ENCODE results near the gene ALG5.

The ALG5 gene

DNA sequence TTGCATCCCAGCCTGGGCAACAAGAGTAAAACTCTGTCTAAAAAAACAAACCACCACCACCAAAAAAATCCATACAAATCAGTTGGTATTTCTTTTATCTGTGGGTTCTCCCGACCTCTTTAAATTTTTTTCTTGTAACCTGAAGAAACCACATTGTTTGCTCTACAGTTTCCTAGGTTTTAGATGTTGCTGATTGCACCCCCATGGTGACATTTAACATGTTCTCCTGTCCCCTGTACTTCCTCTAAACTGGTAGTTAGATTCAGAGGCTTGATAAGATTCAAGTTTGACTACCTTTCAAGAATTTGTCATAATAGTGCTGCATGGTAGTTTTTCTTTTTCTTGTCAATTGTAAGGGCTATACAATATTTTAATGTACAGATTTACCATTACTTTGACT lies 24.0 kb downstream of the ALG5 start:
- DNase-seq = no peak

DNA sequence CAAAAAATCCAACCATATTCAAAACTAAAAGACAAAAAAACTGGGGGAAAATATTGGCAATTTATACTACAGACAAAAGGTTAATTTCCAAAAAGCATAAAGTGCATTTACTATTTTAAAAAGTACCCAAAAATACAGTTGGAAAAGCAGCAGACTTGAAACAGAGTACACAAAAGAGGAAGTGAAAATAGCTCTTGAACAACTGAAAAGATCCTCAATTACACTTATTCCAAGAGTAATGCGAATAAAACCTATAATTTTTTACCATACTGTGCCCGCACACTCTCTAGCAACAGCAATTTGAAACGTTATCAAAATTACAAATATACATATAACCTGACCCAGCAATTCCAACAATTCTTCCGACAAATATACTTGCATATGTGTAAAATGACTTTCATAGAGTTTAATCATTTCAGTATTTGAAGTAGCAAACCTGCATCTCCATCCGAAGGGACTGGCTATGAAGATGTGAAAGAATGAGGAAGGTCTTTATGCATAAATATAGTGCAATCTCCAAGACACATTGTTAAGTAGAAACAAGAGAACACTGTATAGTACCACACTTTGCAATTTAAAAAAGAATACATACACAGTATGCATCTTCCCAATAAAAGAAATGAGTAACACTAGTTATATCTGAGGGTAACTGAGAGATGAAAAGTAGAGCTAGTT lies 25.4 kb downstream of the ALG5 start:
- DNase-seq = no peak

GRCh38 chr13:36973009-36973408 lies 26.1 kb downstream of the ALG5 start:
- no peak for DNase-seq

DNA sequence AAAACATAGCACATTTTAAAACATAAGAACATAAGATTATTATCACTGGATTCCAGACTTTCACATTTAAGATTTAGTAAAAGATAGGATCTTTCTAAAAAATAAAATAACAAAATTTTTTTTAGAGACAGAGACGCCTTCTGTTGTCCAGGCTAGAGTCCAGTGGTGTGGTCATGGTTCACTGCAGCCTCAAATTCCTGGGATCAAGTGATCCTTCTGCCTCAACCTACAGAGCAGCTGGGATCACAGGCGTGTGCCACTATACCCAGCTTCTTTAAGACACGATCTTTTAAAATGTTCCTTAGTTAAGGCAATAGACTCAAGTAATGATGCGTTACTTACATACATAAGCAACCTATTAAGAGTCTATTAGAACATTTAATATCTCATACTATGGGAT lies 32.7 kb downstream of the ALG5 start:
- DNase-seq = no peak

DNA sequence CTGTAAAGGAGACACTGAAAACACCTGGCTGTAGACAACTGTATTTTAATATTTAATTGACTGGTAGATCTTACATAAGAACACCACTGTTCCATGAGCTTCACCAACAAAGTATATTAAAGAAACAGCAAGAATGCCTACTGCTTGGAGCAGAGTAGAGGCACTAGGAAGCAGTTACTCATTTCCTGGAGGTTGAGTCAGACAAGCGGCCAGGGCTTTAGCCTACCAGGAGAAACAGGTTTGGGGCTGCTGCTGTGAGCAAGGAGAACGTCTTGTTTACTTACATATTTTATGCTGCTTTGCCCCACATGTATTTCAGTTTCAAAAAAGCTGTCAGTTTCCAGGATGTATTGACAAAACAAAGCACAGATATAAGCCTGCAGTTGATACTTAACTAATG lies 33.4 kb downstream of the ALG5 start:
- no peak for DNase-seq

GRCh38 chr13:36959456-36960116 lies 39.6 kb downstream of the ALG5 start:
- no peak for DNase-seq

DNA sequence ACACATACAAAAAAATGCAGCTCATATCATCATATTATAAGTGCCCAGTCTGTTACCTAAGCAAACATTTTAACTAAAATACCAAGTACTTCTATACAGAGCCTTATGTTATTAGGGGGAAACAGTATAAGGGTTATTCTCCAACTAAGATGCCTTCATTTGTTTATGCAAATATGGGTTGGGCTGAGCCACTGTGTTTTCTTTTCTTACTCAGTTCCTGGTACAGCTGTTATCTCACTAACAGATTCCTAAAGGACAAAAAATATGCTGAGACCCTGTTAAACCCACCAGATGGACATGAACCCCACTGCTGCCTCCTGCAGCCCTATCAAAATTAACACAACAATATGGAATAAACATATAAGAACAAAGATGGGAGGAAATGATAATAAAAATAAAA lies 44.6 kb downstream of the ALG5 start:
- no peak for DNase-seq

- no peak for DNase-seq
Measured at GRCh38 chr13:36950920-36951319, 48.2 kb downstream of the ALG5 start.

DNA sequence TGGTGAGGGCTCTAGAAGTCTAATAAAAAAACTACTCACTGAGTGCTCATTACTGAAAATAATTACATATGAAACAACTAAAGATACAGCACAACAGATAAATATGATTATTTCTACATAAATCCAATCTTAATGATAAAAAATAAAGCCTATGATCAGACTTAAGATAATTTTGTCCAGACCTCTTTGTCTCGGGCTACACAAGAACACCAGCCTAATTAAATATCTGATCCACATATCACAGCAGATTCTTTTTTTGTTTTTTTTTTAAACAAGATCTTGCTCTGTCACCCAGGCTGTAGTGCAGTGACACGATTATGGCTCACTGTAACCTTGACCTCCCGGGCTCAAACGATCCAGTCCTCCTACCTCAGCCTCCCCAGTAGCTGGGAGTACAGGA lies 48.8 kb downstream of the ALG5 start:
- DNase-seq = no peak

DNA sequence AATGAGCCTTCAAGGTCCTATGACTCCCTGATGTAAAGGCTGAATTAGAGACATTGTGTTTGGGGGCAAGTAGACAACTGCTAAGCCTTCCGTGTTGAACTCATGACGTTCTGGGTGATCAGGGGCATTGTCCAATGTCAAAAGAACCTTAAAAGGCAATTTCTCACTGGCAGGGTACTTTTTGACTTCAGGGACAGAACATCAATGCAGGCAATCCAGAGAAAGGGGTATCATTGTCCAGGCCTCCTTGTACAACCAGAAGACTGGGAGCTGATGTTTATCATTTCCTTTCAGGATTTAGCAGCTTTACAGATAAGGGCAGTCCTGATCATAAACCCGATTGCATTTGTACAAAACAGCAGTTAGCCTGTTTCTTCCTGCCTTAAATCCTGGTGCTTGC lies 54.1 kb downstream of the ALG5 start:
- DNase-seq = no peak

DNA sequence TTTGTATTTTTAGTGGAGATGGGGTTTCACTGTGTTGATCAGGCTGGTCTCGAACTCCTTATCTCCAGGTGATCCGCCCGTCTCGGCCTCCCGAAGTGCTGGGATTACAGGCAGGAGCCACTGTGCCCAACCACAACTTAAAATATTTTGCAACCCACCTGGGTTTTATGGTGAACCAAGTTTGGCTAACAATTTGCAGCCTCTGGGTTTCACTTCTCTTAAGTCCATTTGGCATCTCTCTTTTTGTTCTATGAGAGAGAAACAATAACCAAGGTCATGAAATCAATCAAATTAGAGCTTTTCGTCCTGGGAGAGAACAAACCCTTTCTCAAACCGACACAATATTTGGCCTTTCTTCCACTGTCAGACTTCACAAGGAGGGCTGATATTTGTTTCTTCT lies 73.5 kb downstream of the ALG5 start:
- no peak for DNase-seq

GRCh38 chr13:36924001-36924400 lies 75.1 kb downstream of the ALG5 start:
- DNase-seq = no peak

DNA sequence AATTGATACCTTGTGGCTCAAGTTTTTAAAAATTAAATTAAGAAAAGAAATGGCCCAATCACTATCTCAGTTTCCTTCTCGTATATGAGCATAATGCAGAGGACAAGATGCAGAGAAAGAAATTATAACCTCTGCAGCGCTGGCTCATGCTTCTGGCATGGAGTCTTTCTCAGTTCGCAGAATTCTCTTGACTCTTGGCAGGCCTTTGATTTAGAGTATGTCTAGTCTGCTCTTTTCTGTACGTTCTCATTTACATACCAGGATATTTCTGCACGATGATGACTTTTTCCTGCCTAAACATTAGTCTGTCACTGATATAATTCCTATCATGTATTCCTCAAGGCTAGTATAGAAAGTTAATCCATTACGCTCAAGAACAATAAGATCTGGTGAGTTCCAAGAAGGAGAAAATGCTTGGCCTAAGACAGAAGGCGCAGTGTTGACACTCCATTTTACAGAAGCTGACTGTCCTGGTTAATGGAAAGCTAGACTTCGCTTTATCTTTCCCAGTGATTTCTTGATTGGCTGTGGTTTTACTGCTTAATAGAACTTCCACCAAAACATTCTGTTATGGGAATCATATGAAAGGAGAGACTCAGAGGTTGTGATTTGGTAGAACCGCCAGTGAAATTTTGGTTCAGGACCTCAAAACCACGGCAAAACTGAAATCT lies 77.4 kb downstream of the ALG5 start:
- DNase-seq = no peak

GRCh38 chr13:36920616-36921185 lies 78.4 kb downstream of the ALG5 start:
- DNase-seq = no peak

GRCh38 chr13:36919833-36920615 lies 79.1 kb downstream of the ALG5 start, which contains the start of gene SMAD9:
TSS of gene SMAD9 (minus strand) at chr13:36920238. CDS start at chr13:36879689, 40,549 bp downstream.
- no peak for DNase-seq

GRCh38 chr13:36919171-36919832 lies 79.8 kb downstream of the ALG5 start:
- DNase-seq = no peak

- DNase-seq = no peak
Measured at GRCh38 chr13:36918246-36919131, 80.7 kb downstream of the ALG5 start.

DNA sequence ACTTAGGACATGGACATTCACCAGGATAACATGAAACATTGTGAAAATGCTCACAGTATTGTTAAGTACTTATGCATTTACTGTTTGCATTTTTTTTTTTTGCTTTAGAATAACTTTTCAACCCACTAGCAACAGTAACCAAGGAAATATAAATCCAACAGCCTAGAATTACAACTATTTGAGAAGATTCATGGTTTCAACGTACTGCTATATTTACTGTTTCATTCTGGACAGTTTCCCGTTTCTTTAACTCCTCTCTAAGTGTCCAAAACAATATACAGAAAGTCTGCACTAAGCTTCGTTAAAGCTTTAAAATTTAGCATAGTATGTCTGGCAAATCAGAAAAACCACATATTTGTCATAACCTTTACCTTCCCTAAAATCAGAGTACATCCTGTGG lies 81.8 kb downstream of the ALG5 start:
- DNase-seq = no peak

- no peak for DNase-seq
Measured at GRCh38 chr13:36915896-36916640, 83.1 kb downstream of the ALG5 start.

DNA sequence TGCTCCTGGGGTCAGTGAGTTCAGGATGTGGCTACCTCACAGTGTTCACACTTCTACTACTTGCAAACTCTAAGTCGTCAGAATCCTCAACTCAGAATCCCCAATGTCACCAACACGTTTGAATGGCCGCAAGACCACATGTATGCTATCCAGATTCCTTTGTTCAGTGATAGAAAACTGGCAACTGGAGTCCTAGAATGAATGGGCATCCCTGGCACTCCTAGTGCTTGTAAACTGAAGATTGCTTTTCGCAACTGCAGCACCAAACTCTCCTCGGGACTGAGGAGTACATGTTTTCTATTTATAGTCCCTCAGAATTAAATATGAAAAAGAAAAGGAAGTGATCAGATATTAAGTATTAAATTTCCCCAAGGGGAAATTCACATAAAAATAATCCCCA lies 84.0 kb downstream of the ALG5 start:
- DNase-seq = no peak

DNA sequence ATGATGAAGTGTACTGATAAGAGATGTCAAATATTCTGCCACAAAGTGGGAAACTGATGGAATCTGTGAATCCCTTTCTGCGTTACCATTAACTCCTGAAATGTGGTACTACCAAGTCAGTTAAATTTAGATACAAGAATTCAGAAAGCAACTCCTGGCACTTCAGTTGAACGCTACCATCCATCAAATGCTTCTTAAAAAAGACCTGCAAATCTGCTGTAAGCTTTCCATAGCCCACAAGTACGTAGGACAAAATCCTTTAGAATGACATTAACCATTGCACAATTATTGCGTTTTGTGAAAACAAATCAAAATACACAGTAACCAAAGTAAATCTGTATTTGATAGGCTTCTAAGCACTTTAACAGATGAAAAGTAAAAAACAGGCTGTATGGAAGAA lies 84.5 kb downstream of the ALG5 start:
- no peak for DNase-seq
